Measurements from ENCODE around the gene GPD1L.

GPD1L gene

GRCh38 chr3:32140943-32141342 lies 34.5 kb downstream of the GPD1L start:
- DNase-seq: no peak

GRCh38 chr3:32143849-32144757 lies 37.7 kb downstream of the GPD1L start:
- peak; percentile 77 for DNase-seq

- peak; percentile 73 for DNase-seq
Observed at GRCh38 chr3:32146746-32147211, 40.4 kb downstream of the GPD1L start.

GRCh38 chr3:32147509-32147908 lies 41.1 kb downstream of the GPD1L start:
- peak; percentile 28 for DNase-seq

DNA sequence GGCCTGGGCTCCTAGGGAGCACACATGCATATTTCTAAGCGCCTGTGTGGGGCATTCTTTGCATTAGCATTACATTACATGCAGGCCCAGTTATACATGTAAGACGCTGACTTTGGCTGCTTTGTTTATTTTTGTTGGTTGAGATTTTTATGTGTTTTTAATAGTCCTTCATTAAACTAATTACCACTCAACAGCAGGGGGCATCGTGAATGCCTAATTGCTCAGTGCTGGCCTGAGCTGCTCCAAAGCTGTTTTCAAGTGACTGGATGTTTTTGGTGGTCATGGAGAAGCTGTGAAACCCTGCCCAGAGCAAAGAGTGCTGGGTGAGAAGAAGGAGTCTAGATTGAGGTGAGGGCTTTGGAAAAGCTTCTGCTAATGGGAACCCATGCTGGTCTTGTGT lies 41.5 kb downstream of the GPD1L start:
- no peak for DNase-seq

GRCh38 chr3:32148351-32148750 lies 41.9 kb downstream of the GPD1L start:
- no peak for DNase-seq

- DNase-seq: no peak
Observed at GRCh38 chr3:32153414-32154204, 47.2 kb downstream of the GPD1L start.

DNA sequence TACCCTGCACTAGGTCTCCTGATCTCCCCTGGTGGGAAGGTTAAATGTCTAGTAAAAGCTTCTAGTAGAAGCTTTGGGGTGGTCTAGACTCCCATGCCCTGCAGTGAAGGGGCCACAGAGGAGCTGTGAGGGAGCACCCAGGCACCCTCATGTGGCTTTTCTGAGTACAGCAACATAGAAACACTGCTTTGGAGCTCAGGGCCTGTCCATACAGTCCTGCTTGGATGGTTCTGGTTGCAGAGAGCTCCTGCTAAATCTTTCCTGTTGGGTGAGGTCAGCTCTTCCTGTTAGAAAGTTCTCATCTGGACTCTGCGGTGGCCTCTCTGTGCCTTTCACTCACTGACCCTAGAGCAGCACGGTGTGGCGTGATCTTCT lies 47.8 kb downstream of the GPD1L start:
- no peak for DNase-seq

DNA sequence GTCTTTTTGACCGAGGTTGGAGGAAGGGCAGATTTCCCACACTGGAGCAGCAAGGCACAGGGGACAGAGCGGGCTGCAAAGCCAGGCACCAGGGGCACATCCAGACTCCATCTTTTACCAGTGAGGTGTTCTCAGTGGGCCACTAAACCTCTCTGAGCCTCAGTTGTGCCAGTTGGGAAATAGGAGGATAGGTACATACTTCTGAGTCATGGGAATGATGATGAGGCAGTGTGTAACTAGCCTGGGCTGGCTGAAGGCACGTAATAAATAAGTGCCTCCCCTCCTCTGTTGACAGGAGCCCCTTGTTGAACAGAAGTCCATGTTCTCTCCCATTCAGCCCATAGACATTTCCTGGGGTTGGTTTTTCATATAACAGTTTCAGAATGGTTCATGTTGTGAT lies 48.7 kb downstream of the GPD1L start:
- DNase-seq: no peak

GRCh38 chr3:32157600-32158264 lies 51.3 kb downstream of the GPD1L start:
- no peak for DNase-seq

- DNase-seq: no peak
Observed at GRCh38 chr3:32160706-32161214, 54.3 kb downstream of the GPD1L start.

DNA sequence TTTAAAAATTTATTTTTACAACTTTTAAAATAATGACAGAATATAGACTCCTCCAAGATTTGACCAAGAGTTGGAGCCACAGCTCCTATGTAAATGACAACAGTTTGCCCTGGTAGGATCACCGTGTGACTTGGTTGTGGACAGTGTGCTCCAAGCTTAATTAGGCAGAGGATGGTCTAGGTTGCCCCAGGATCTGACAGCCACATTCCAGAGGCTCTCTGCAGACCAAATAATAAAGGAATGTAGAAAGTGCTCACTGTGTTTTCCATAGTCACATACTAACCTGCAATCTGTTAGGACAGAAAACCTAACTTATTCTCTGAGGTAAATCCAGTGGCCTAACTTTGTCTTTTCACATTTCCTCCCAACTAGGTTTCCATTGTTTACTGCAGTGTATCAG lies 59.0 kb downstream of the GPD1L start:
- no peak for DNase-seq

GRCh38 chr3:32166654-32167053 lies 60.2 kb downstream of the GPD1L start:
- DNase-seq: no peak

DNA sequence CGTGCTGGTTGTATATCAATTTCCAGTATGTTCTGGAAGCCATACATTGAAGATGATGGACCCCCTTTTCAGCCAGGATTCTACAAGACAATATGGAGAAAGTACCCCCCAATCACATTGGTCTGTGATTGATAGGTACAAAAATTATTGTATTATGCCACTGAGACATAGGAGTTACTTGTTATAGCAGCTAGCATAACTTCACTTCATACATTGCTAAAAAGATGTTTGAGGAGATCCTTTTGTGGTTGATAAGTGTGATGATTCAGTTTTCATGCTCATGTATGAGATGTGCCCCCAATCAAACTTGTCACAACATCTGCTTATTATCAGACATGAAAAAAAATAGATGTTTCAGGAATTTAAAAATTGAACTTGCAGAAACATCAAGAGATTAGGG lies 66.0 kb downstream of the GPD1L start:
- no peak for DNase-seq

DNA sequence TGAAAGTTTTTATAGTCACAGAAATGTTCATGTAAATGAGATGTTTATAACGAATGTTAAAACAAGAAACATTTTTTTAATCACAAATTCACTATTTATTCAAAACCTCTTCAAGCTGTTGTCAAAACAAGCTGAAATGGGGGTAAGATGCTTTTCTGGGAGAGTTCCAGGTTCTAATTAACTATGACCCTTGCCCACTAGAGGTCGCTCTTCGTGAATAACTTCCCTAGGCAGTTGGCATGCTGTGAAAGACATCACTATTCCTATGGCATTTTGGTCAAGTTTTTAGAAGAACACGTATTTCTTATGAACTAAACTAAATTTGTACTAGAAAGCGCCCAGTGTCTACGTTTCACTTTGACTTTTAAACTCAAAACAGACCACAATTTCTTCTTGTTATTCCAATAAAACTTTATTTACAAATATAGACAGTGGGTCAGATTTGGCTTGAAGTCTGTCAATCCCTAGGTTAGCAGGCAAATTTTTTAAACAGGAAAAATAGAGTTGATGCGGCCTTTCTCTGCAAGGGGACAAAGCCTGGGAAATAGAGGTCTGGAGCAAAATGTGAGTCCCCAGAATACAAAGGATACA lies 69.3 kb downstream of the GPD1L start:
- DNase-seq: peak; percentile 87

- DNase-seq: peak; percentile 81
Observed at GRCh38 chr3:32176989-32177701, 70.7 kb downstream of the GPD1L start.

DNA sequence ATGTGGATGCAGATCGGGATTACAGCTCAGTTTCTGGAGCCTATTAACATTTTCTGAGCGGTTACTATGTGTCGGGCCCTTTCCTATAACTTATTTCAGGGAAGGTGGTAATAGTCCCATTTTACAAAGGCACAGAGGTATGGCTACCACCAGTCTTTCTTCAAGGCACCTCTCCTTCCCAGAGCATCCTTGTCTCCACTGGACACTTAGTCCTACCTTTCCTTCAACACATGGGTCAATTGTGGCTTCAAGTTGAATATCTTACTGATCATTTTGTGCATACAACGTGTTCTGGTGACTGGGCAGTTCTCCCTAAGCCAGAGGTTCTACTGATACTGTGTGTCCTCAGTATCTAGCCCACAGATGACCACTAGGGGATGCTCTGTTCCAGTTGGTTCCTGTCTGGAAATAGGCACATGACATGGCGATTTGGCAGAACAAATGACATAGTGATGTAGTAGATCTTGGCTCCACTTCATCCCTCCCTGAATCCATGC lies 71.3 kb downstream of the GPD1L start:
- peak; percentile 69 for DNase-seq

DNA sequence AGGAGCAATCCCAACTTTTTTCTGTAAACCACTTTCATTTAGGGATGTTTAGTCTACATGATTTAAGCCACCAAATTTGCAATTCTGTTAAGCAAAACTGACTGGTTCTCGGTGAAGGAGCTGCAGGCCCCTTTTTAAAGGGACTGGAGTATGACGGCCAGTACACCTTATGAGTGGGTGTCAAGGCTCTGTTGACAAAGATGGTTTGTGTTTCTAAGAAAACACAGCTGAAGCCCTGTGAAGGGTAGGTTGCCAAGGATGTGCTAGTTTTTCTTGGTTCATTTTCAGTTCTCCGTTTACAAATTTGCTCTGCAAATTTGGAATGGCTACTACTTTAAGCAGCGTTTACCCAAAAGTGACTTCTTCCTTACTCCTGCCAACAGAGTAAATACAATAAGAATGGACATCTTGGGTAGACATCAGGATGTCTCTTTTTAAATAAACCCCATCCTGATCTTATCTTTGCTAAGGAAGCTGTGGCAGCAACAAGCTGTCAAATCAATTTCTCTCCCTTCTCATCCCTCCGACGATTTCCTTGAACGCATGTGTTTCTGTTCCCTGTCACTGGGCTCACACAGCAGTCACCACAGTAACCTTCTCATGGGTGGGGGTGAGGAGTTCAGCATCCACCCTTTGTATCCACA lies 73.8 kb downstream of the GPD1L start:
- DNase-seq: no peak

GRCh38 chr3:32181365-32181764 lies 74.9 kb downstream of the GPD1L start:
- DNase-seq: no peak

DNA sequence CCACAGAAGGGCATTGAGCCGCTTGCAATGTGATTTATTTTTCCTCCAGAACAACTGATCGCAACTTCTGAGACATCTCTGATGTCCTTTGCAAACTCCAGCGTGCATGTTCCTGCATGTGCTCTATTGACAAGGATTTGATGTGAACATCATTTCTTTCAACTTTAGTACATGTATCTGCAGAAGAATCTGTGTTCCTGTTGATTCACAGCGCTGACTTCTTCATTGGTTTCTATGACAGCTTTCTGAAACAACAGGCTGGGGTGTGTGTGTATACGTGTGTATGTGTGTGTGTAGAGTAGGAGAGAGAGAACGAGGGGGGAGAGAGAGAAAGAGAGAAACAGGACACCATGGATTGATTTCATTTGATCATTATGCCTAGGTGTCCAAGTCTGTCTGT lies 75.4 kb downstream of the GPD1L start:
- no peak for DNase-seq

GRCh38 chr3:32184187-32184730 lies 77.8 kb downstream of the GPD1L start:
- no peak for DNase-seq
